HCEC 1CT (cell line): ENCODE data around the gene MFRP.
A peak's percentile ranks its signal among the peaks of the same experiment; 100 is the strongest.

Source experiments
- DNase-seq: peaks from one replicate; pipeline ENCODE4 v3.0.0-alpha.2; 2017

MFRP gene

DNA sequence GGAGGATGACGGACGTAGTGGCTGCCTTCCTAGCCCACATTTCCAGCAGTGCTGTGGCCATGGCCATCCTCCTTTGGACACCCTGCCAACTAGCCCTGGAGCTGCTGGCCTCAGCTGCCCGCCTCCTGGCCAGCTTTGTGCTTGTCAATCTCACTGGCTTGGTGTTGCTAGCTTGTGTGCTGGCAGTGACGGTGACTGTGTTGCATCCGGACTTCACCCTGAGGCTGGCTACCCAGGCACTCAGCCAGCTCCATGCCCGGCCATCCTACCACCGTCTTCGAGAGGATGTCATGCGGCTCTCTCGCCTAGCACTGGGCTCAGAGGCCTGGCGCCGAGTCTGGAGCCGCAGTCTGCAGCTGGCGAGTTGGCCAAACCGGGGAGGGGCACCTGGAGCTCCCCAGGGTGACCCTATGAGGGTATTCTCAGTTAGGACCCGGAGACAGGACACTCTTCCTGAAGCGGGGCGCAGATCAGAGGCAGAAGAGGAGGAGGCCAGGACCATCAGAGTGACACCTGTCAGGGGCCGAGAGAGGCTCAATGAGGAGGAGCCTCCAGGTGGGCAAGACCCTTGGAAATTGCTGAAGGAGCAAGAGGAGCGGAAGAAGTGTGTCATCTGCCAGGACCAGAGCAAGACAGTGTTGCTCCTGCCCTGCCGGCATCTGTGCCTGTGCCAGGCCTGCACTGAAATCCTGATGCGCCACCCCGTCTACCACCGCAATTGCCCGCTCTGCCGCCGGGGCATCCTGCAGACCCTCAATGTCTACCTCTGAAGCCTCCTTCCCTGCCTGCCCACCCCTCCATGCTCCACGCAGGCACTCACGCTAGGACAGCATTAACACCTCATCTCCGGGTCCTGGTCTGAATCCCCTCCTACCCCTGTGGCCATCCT lies 10.6 kb downstream of the MFRP start:
- DNase-seq, result no peak

DNA sequence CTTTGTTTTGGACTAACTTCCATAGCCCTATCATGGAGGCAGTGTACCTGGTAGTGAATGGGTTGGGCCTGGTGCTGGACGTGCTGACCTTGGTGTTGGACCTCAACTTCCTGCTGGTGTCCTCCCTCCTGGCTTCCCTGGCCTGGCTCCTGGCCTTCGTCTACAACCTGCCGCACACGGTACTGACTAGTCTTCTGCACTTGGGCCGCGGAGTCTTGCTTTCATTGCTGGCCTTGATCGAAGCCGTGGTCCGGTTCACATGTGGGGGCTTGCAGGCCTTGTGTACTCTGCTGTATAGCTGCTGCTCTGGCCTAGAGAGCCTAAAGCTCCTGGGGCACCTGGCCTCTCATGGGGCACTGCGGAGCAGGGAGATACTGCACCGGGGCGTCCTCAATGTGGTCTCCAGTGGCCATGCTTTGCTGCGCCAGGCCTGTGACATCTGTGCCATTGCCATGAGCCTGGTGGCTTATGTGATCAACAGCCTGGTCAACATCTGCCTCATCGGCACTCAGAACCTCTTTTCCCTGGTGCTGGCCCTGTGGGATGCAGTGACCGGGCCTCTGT lies 11.3 kb downstream of the MFRP start:
- DNase-seq, result no peak

DNA sequence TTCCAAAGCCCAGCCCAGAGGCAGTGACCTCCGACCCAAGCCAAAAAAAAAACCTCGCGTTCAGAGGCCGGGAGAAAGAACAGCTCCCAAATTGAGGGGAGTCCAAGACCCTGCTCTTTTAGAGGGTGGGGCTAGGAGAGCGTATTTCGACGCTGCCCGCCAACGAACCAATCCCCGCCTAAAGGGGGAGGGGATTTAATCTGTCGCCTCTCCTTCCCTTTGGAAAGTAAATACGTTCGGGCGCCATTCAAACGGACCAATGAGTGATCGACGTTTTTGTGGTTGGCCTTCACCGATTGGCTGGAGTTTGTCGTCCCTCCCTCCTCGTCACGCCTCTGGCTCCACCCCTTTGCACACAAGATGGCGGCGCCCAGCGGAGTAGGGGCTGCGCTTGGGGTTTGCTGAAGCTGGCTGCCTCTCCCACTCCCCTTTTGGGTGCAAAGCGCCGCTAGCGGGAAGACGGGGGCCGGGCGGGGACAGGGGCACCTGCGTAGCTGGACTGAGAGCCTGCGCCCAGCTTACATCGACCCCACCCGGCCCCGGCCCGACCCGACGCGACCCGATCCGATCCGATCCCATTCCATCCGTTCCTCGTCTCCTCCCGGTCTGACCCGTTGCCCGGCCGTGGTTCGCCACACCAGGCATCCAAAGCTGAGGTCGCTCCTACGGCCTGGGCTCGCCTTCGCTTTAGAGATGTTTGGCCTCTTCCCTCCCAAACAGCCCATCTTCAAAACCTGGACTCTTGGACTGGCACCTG lies 12.2 kb downstream of the MFRP start, which contains the start of gene RNF26:
Gene RNF26 (plus strand): TSS at position 354 of the 757 bp plus-strand sequence. CDS start 596 bp downstream, outside the sequence.
- DNase-seq, result peak; percentile 99

DNA sequence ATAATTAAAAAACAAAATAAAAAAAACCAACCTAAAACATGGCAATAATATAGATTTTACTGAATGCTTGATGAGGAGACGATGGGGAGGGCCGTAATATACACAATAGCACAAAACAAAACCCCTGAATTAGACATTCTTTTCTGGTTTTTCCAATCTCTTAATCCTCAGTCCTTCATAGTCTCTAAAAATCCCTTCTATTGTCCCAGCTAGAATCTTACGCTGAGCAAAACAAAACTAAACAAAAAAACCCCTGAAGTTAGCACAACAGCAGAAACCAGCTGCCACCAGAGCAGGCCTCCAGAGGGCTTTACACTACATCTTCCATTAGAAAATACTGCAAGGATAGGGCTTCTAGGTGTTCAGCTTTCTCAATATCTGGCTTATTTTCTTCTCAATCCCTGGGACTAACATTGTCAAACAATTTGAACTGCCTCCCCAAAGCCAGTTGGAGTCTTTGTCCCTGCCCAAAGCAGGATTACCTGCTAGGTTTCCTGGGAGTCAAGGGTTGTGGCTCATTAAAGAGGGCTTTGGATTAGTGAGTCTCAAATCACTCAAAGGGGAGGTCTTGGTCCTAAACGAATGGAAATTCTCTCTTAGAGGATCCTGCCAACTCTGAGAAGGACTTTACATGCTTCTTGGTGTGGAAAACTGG lies 14.3 kb downstream of the MFRP start:
- DNase-seq, result no peak

DNA sequence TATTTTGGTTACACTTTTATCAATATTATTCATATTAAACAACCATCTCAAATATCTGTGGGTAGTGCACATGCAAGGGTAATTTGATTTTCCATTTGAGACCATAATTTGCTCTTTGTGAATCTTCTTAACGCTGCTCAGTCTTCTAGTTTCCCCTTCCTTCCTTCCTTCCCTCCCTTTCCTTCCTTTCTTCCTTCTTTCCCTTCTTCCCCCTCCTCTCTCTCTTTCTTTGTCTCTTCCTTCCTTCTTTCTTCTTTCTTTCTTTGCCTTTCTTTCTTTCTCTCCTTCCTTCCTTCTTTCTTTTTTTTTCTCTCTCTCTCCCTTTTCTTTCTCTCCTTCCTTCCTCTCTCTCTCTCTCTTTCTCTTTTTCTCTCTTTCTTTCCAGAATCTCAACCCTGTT lies 16.3 kb downstream of the MFRP start:
- no peak for DNase-seq

DNA sequence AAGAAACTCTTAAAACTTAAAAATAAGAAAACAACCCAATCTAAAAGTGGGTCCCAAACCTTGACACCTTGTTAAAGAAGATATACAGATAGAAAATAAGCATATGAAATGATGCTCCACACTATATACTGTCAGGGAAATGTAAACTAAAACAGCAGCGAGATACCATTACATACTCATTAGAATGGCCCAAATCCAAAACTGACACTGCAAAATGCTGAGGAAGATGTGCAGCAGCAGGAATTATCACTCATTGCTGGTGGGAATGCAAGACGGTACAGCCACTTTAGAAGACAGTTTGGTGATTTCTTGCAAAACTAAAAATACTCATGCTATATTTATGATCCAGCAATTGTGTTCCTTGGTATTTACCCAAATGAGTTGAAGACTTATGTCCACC lies 17.2 kb downstream of the MFRP start:
- DNase-seq, result no peak

DNA sequence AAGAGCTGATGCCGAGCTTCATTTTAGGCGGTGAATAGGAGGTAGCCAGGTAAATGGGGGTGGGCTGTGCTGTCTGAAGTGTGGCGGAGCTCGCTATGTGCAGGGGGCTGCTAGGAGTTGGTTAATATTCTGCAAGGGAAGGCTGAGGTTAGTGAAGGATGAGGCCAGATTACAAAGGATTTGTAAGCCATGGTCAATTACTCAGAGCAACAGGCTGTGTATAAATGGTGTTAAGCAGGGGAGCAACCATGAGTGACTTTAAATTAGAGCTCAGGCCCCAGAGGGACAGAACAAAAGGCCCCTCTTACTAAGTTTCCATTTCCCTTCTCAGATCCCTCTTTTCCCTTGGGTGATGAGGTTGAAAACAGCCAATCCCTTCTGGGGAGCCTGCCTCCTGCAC lies 22.3 kb downstream of the MFRP start:
- DNase-seq, result no peak

DNA sequence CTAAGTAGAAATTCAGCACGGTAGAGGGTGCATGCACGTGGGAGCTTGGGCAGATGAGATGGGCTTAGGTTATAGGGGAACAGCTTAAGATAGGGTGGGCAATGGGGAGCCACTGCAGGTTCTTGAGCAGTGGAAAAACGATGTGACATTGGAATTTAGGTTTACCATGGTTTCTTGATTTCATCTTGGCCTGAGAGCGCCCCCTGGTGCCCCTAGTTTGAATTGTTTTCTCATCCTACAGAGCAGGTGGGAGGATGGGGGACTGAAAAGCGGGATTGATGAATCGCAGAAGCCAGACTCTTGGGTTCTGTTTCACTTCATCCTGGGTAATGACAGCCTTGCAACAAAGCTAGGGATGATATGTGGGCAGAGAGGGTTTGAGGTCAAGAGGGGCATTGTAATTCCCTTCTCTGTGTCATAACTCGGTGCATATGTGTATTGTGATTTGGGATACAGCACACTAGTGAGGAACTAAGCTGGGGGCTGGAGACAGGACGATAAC lies 22.9 kb downstream of the MFRP start:
- DNase-seq, result peak; percentile 42

DNA sequence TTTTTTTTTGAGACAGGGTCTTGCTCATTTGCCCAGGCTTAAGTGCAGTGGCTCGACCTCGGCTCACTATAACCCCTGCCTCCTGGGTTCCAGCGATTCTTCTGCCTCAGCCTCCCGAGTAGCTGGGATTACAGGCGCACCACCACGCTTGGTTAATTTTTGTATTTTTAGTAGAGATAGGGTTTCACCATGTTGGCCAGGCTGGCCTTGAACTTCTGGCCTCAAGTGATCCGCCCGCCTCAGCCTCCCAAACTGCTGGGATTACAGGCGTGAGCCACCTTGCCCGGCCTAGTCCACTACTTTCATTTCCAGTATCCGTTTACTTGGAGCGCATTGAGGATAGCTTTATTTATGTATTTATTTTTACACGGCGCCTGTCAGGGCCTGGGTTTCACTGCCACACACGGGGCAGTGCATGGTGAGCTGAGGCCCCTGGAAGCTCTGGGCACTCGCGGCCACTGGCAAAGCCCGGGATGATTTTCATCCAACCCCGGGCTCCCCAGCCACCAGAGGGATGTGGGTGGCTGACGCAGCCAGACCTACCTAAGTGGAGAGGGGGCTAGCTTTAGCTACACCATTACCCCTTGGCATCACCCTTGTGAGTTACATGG lies 23.5 kb downstream of the MFRP start:
- DNase-seq, result no peak

DNA sequence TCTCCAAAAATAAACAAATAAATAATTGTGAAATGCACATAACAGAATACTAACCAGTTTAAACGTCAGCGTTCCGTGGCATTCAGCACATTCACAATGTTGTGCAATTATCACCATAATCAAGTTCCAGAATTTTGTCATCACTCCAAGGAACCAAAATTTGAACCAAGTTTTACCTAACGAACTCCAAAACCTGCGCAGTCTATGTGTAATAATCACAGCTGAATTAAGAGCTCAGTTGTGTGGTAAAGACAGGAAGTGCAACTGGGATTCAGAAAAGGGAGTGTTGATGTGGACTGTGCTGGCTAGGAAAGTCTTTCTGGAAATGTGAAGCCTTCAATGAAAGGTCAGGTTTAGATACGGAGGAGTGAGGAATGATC lies 24.2 kb downstream of the MFRP start:
- DNase-seq, result no peak

DNA sequence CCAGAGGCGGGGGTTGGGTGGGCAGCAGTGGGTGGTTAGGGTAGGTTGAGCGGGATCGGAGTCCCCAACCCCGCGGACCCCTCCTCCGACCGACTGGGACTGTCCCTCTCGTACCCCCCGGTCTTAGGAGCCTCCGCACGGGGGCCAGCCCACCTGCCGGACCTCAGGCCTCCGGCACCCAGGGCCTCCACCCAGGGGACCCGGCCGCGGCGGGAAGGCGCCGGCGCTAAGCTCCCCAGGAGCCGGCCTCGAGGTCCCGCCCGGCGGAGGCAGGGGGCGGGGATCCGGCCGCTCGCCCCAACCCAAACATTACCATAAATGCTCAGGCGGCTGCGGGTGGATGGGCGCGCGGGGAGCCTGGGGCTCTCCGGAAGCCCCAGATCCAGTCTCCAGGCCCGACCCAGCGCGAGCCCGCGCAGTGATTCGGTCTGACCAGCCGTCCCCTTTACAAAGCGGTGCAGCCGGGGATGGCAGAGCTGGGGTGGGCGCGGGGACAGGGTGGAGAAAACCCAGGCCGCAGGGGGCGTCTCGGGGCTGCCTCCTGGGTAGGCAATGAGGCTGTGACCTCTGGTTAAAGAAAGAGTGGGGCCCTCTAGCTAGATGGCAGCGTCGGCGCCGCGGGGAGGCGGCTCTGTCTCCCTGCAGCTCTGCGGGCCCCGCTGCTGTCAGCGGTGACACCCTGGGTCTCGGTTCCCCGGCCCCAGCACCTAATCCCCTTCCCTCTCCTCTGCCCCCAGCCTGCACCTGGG lies 25.6 kb downstream of the MFRP start:
- DNase-seq, result peak; percentile 70

DNA sequence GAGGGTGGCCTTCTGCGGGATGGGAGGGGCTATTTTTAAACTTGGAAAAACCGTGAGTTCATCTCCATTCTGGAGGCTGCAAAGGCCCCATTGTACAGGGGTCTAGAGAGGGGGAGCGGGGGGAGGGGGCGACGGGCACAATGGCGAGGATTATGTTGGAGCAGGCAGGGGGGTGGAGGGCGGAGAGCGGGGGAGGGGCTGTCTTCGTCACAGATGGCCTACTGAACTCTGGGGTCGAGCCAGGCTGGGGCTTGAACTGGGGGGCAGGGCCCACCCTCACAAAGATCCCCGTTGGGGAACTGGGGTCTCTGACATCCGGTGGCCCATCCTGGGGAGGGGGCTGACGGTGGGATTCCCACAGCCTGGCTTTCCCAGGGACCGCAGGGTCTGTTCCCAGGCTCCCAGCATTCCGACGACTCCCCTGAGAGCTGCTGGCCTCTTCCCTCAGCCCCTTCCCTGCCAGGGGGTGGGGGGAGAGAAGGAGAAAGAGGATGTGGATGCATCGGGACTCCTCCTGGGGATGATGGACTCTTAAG lies 26.2 kb downstream of the MFRP start:
- no peak for DNase-seq

DNA sequence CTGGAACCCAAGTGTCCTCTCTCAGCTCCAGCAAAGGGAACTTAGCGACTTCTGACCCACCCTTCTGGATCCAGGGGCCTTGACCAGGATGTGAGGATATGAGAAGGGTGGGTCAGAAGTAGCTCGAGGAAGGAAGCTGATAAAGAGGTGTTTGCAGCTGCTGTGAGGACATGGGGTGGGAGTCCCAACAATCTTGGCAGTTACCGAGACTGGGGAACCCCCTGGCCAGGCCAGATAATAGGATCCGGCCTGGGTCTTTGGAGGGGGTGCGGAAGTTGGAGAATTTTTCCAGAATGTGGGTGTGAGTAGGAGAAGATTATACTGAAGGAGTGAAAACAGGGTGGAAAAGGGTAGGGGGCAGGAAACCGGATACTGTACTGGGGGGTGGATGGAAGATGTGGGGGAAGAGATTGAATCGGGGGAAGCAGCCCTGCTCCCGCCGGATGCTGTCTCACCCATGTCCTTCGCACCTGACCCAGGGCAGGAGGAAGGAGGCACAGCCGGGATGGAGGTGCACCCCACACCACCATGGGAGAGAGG lies 26.7 kb downstream of the MFRP start:
- DNase-seq, result no peak

DNA sequence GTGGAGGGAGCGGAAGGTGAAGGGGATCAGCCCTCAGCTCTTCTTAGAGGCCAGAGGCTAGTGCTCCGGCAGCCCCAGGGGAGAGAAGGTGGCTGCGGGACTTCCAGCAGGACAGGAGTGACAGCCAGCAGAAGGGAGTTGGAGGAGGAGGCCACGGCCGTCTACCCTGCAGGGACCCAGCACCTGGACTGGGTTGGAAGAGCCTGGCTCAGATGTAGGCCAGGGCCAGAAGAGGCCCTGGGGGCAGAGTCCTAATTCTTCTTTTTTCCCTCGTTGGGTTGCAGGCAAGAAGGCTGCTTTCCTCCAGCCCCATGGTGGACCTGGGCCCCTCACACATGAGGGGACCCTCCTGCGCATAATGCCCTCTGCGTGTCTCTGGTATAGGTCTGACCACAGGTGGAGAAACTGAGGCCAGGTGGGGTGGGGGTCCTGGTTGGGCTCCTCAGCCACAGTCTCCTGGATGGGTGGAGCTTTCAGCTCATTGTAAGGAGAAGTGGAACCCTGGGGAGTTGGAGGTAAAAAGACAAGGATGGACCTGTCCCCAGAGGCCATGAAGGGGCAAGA lies 27.3 kb downstream of the MFRP start:
- DNase-seq, result no peak

DNA sequence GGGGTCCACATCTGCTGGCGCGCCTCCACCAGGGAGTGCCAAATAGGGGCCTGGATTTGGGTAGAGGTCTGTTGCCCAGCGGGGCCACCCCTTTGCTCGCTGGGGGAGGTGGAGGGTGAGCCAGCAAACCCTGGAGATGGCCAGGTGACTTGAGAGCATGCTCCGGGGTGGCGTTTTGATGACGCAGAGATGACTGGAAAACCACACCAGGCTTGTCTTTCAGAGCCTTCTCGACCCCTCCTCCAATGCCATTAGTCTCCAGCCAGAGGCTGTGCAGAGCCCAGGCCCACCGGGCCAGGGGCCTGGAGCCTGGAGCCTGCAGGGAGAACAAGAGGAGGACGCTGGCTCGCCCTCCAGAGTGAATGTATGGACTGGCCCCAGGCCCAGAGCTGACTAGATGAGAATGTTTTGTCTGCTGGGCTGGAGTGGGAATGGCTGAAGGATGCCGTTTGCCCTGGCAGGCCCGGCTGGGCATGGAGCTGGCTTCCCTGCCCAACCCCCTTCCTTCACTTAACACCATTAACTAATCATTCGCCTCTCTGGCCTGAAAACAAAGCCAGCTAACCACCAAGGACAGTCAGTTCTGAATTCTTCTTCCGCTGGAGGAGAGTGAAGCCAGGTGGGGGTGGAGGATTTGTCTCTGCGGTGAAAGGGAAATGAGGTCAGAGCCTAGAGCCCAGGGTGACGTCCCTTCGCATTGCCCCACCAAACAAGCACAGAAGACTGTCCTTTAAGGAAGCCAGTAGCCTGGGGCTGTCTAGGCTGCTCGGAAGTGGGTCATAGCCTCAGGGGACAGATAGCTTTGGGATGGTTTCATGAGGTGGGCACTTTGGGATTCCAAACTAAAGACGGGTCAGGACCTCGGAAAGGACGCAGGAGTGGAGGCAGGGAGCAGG lies 28.0 kb downstream of the MFRP start:
- DNase-seq, result no peak

DNA sequence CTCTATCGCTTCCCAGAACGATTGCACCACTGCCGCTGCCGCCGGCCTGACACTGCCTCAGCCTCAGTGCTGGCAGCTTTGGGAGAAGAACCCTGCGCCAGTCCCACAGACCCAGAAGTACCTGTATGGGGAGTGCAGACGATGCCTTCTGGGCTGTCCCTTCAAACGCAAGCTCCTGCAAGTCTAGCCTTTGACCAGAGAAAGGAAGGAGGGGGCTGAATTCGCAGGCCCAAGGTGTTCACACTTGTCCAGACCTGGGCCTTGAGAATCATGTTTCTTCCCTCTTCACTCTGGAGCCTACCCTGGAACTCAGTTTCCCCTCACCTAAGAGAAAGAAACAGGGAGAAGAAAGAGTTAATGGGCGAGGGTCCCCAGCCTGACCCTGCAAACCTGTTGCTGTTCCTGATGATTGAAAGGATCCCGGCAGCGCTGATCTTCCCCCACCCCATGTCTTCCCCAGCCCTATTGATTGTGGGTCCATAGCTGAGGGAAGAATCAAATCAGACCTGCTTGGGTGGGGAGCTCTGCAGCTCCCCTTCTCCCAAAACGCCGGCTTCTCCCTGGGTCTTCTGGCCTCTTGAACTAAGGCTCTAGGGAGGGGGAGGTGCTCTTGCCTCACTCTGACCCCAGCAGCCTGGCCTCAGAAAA lies 28.8 kb downstream of the MFRP start:
- no peak for DNase-seq

DNA sequence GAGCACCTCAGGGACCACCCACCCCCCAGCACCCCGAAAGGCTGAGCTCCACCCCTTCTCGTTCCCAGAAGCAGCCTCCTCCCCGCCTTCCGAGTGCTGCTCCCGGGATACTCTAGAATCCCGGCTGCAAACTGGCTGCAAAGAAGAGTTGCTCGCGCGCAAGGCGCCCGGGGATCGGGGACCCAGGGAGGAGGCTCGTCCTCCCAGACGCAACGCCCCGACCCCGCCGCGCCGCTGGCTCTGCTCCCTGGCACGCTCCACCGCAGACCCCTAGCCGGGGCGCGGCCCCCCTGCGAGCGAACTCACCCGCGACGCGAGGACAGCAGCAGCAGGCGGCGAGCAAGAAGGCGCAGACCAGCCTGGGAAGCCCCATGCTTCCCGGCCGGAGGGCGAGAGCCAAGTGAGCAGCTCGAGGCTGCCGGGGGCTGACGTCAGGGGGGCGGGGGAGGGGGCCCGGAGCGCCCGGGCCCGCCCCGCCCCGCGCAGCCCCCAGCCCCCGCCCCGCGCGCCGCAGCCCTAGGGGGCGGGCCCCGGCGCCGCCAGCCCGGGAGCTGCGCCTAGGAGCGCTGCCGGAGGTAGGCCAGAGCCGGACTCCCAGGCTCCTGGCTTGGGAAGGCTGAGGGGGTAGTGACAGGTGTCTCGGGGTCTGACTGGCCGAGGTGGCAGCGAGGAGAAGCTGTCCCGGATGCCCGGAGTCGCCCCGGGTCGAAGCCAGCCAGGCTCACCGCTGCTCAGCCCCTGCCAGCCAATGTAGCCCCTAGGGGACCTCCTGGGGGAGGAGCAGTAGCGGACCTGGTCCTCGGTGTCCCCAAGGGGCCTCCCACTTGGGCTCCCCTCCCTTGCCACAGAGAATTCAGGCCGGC lies 29.5 kb downstream of the MFRP start, which contains the start of gene MCAM:
Gene MCAM (minus strand): TSS at position 402 of the 863 bp plus-strand sequence. CDS start 29 bp downstream, at position 373.
- no peak for DNase-seq
